Chondrocyte (in vitro differentiated cells): ENCODE results near the gene C1orf185. TPM values are rescaled to one million over a fixed set of nuclear protein-coding genes. Genes with fewer than 3 reads are reported as not detected.

Experiments
- DNase-seq: peaks from one replicate; pipeline ENCODE4 v3.0.0; 2021; ENCODE audit warnings: mixed read lengths, low spot score
- H3K27ac Mint-ChIP-seq: one replicate; pipeline ENCODE4 v1.8.0; 2021; ENCODE audit warnings: mild to moderate bottlenecking, moderate library complexity, mixed read lengths; ENCODE audit not compliant: unreplicated experiment
- H3K27me3 Mint-ChIP-seq: 2 replicates; pipeline ENCODE4 v1.8.0; 2021; ENCODE audit warnings: low read depth, mixed read lengths
- H3K36me3 Mint-ChIP-seq: 2 replicates; pipeline ENCODE4 v1.8.0; 2021; ENCODE audit warnings: low read depth, mixed read lengths
- H3K4me1 Mint-ChIP-seq: 2 replicates; pipeline ENCODE4 v1.8.0; 2021; ENCODE audit warnings: low read depth, mild to moderate bottlenecking, mixed read lengths
- H3K4me3 Mint-ChIP-seq: one replicate; pipeline ENCODE4 v1.8.0; 2021; ENCODE audit warnings: mild to moderate bottlenecking, moderate library complexity, mixed read lengths; ENCODE audit not compliant: unreplicated experiment
- H3K9me3 Mint-ChIP-seq: 2 replicates; pipeline ENCODE4 v1.8.0; 2021; ENCODE audit warnings: low read depth, mixed read lengths
- CTCF ChIP-seq: fragments of 200-600 bp; sonication (generic); IDR thresholded peaks from 2 replicates; pipeline ENCODE4 v1.5.0; 2021; ENCODE audit warnings: antibody characterized with exemption, mild to moderate bottlenecking, moderate library complexity
- total RNA-seq: library from RNA; stranded (reverse); gene quantifications from 3 replicates; pipeline ENCODE4 v1.2.1, GENCODE V29; 2021

C1orf185 gene
- total RNA-seq, 1 donor from 2014 or later, result not detected

GRCh38 chr1:51070640-51071039 lies 31.4 kb upstream of the C1orf185 start:
- Mint-ChIP-seq H3K4me3 (no peak overlapping the region), H3K9me3 (no peaks in the 10 kb centered on the region), H3K4me1 (no peaks in the 10 kb centered on the region), H3K27ac (no peak overlapping the region), H3K27me3 (peaks cover 23% of the 10 kb centered on the region), H3K36me3 (no peaks in the 10 kb centered on the region)
- TF ChIP-seq CTCF, result no peak
- DNase-seq, result no peak

- H3K27ac Mint-ChIP-seq, result no peak overlapping the region
- no peaks in the 10 kb centered on the region for H3K4me1 Mint-ChIP-seq
- no peak overlapping the region for H3K4me3 Mint-ChIP-seq
- no peaks in the 10 kb centered on the region for H3K36me3 Mint-ChIP-seq
- TF ChIP-seq CTCF, result no peak
- peaks cover 28% of the 10 kb centered on the region for H3K27me3 Mint-ChIP-seq
- H3K9me3 Mint-ChIP-seq, result no peaks in the 10 kb centered on the region
- no peak for DNase-seq
Observed at GRCh38 chr1:51071291-51072042, 30.6 kb upstream of the C1orf185 start.

GRCh38 chr1:51072043-51072439 lies 30.0 kb upstream of the C1orf185 start:
- Mint-ChIP-seq H3K9me3 (no peaks in the 10 kb centered on the region), H3K27me3 (peaks cover 28% of the 10 kb centered on the region), H3K36me3 (no peaks in the 10 kb centered on the region), H3K4me3 (no peak overlapping the region), H3K4me1 (no peaks in the 10 kb centered on the region), H3K27ac (no peak overlapping the region)
- no peak for TF ChIP-seq CTCF
- no peak for DNase-seq

GRCh38 chr1:51072651-51073050 lies 29.4 kb upstream of the C1orf185 start:
- Mint-ChIP-seq H3K9me3 (no peaks in the 10 kb centered on the region), H3K27ac (no peak overlapping the region), H3K4me3 (no peak overlapping the region), H3K27me3 (peaks cover 30% of the 10 kb centered on the region), H3K36me3 (no peaks in the 10 kb centered on the region), H3K4me1 (no peaks in the 10 kb centered on the region)
- no peak for DNase-seq
- TF ChIP-seq CTCF, result no peak

GRCh38 chr1:51073456-51073855 lies 28.6 kb upstream of the C1orf185 start:
- H3K36me3 Mint-ChIP-seq, result no peaks in the 10 kb centered on the region
- peaks cover 34% of the 10 kb centered on the region for H3K27me3 Mint-ChIP-seq
- no peak for TF ChIP-seq CTCF
- H3K9me3 Mint-ChIP-seq, result no peaks in the 10 kb centered on the region
- H3K4me3 Mint-ChIP-seq, result no peak overlapping the region
- no peak for DNase-seq
- H3K27ac Mint-ChIP-seq, result no peak overlapping the region
- H3K4me1 Mint-ChIP-seq, result no peaks in the 10 kb centered on the region
